Right renal pelvis (tissue), 4 donors: ENCODE results near the gene RALGAPA2. TPM values are rescaled to one million over a fixed set of nuclear protein-coding genes. Genes with fewer than 3 reads are reported as not detected.
"Not testable (repeated sequence)": the region's sequence is repeated elsewhere in the genome, so short reads cannot be mapped to it uniquely, and the experiment has no call there.

Experiments used
- DNase-seq, 4 donors: peaks; one replicate each; pipeline ENCODE4 v3.0.0-alpha.2; 2013; ENCODE audit warnings: low read depth in 4 of 4, low spot score in 3 of 4, missing footprints in 1 of 4
- polyA plus RNA-seq, 4 donors: library from polyadenylated mRNA; unstranded; fragments of 120-200 nt; gene quantifications; one replicate each; pipeline ENCODE4 v1.2.1, GENCODE V29; 2013; ENCODE audit not compliant: insufficient read length in 4 of 4

RALGAPA2 gene
- polyA plus RNA-seq, 4 donors: 18.3 to 22.8 (median 19.5) TPM

- no peak for DNase-seq
Measured at GRCh38 chr20:20548527-20549266, 163.7 kb downstream of the RALGAPA2 start.

- DNase-seq: no peak
Measured at GRCh38 chr20:20547876-20548266, 164.6 kb downstream of the RALGAPA2 start.

DNA sequence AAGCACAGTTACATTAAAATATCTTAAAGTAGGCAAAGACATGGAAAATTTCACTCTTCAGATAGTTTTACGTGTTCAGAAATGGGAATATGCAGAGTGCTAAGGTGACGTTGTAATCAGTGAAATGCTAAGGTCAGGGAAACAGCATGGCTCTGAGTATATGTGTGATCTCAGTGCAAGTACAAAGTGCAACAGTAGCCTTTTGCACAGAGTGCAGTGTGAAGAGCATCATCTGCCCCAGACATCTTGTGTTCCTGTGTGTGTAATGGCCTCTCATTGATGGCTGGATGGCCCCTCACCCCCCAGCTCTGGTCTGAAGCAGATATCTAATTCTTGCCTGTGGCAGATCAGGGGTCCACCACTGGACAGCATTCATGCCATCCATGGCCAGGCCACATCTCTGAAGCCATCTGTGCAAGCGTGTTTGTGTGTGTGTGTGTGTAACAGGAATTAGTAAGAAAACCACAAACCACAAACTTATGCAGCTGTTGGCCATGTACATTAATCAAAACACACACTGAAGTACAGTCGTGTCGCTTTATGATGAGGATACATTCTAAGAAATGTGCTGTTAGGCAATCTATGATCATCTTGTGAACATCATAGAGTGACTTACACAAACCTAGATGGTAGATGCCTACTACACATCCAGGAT, 165.1 kb downstream of the RALGAPA2 start:
- no peak for DNase-seq

GRCh38 chr20:20546402-20546801, 166.0 kb downstream of the RALGAPA2 start:
- DNase-seq: no peak

DNA sequence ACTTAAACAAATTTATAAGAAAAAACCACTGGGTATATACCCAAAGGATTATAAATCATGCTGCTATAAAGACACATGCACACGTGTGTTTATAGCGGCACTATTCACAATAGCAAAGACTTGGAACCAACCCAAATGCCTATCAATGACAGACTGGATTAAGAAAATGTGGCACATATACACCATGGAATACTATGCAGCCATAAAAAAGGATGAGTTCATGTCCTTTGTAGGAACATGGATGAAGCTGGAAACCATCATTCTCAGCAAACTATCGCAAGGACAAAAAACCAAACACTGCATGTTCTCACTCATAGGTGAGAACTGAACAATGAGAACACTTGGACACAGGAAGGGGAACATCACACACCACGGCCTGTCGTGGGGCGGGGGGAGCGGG, 169.1 kb downstream of the RALGAPA2 start:
- DNase-seq: not testable (repeated sequence)

- no peak for DNase-seq
Measured at GRCh38 chr20:20536240-20536933, 176.1 kb downstream of the RALGAPA2 start.

- no peak for DNase-seq
Measured at GRCh38 chr20:20535051-20535450, 177.4 kb downstream of the RALGAPA2 start.

GRCh38 chr20:20531283-20531682, 181.2 kb downstream of the RALGAPA2 start:
- DNase-seq: no peak

DNA sequence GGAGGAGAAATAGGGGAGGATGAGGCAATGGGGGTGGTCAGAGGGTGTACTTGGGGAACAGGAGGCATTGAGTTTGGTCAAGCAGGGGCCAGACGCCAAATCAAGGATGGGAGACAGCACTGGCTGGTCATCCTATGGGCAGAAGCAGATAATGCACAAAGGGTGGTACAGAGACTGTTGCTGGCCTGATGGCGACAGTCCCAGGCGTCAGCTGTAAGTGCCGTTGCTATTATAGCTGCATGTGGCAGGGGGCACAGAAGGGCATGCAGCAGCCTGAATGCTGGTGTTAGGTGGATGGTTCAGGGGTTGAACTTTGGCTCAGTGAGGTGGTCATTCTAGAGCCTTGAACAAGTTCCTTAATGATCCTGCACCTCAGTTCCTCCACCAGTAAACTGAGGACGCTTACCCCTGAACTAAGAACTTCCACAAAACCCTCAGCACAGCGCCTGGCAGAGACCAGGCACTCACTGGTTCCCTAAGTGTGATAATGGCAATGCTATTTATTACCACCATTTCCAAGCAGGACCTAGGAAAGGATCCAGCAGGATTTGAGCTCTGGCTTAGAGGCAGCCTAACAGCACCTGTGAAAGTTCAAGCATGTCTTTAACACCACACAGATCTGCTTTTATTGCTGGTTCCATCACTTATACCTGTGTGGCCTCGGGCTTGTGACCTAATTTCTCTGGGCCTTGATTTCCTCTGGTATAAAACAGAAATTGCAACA, 181.9 kb downstream of the RALGAPA2 start:
- no peak for DNase-seq

DNA sequence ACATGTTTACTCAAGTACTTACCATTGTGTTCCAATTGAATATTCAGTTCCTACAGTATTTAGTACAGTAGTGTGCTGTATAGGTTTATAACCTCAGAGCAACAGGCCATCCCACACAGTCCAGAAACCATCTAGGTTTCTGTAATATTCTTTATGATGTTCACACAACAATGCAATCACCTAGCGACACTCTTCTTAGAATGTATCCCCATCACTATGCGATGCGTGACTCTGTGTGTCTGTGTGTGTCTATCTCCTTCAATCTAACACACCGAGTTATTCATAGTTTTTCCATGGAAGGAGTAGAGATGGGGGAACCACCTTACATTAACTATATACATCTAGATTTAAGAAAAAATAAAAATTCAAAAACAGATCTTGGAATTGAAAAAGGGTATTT, 182.8 kb downstream of the RALGAPA2 start:
- no peak for DNase-seq

DNA sequence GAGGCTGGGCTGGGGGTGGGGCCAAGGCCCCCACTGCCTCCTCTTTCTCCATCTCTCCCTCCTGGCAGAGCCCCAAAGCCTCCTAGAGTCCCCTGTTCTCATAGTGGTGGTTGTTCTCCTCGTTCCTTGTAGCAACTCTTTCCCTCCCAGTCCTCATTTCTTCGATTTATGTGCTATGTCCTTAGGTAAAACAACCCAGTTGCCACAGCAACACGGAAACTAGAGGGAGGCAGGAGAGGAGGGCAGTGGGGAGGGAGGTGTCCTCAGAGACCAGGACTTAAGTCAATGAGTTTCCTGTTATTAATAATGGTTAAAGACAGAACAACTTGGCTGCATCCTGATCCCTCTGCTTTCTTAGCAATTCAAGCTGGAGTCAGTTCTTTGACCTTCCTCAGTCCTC, 183.6 kb downstream of the RALGAPA2 start:
- DNase-seq: peak in 3 of 4 donors; percentile 4 to 6 (median 5)

- no peak for DNase-seq
Measured at GRCh38 chr20:20527661-20528060, 184.8 kb downstream of the RALGAPA2 start.

- DNase-seq: no peak
Measured at GRCh38 chr20:20525756-20526155, 186.7 kb downstream of the RALGAPA2 start.

- no peak for DNase-seq
Measured at GRCh38 chr20:20525214-20525613, 187.2 kb downstream of the RALGAPA2 start.

- DNase-seq: no peak
Measured at GRCh38 chr20:20524756-20525155, 187.7 kb downstream of the RALGAPA2 start.

GRCh38 chr20:20521736-20522135, 190.7 kb downstream of the RALGAPA2 start:
- DNase-seq: no peak

GRCh38 chr20:20520776-20521175, 191.7 kb downstream of the RALGAPA2 start:
- DNase-seq: no peak

- no peak for DNase-seq
Measured at GRCh38 chr20:20519269-20519668, 193.2 kb downstream of the RALGAPA2 start.

DNA sequence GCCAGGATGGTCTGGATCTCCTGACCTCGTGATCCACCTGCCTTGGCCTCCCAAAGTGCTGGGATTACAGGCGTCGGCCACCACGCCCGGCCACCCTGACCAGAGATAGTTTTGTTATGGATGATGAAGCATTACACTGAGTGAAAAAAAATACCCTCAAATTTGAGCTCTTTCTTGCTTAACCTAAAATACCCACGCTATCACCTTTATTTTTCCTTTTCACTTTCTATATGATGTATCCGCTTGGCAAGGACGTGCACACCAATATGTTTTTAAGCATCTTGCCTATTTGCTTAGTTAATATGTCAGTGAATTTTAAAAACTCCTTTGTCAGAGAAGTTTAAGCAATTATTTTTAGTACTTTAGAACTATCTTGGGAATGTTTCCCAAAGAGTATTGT, 194.2 kb downstream of the RALGAPA2 start:
- DNase-seq: no peak

GRCh38 chr20:20517296-20517695, 195.1 kb downstream of the RALGAPA2 start:
- no peak for DNase-seq

GRCh38 chr20:20513720-20514119, 198.7 kb downstream of the RALGAPA2 start:
- DNase-seq: no peak
